HepG2 (cell line): ENCODE measurements around the gene PAPOLB. TPM values are rescaled to one million over a fixed set of nuclear protein-coding genes. Genes with fewer than 3 reads are reported as not detected.

Experiments used
- ARNT ChIP-seq: fragments of 450-650 bp; IDR thresholded peaks from 2 replicates; pipeline ENCODE4 v1.6.1; 2017
- BHLHE40 ChIP-seq: IDR thresholded peaks from 2 replicates; pipeline ENCODE4 v1.6.1; 2011; ENCODE audit warnings: low read length, improper control_type of control experiment
- CBX1 ChIP-seq: IDR thresholded peaks from one replicate; pipeline ENCODE4 v1.6.1; 2016; ENCODE audit warnings: antibody characterized with exemption, low read depth
- CBX5 ChIP-seq: sonication (generic); formaldehyde crosslinking; IDR thresholded peaks from 2 replicates; pipeline ENCODE4 v1.4.0; 2020; ENCODE audit warnings: missing genetic modification reagents, borderline replicate concordance
- CREB1 ChIP-seq, 2 experiments: fragments of 450-650 bp in 1 of 2; IDR thresholded peaks; 2 replicates each; pipeline ENCODE4 v1.6.1; 2016 to 2017; ENCODE audit warnings: control low read depth in 1 of 2, mild to moderate bottlenecking in 1 of 2, missing compliant biosample characterization in 1 of 2, missing genetic modification characterization in 1 of 2
- FOXA1 ChIP-seq, 2 experiments: fragments of 450-650 bp in 1 of 2; sonication (generic) in 1 of 2; formaldehyde crosslinking in 1 of 2; IDR thresholded peaks; 2 replicates each; pipeline versions ENCODE4 v1.4.0 to v1.6.1; 2016 to 2020; ENCODE audit warnings: missing genetic modification reagents in 1 of 2
- HES4 ChIP-seq: sonication (generic); formaldehyde crosslinking; IDR thresholded peaks from 2 replicates; pipeline ENCODE4 v1.9.0; 2021; ENCODE audit warnings: mild to moderate bottlenecking, missing genetic modification reagents, borderline replicate concordance
- MED13 ChIP-seq: sonication (generic); formaldehyde crosslinking; IDR thresholded peaks from 2 replicates; pipeline ENCODE4 v1.5.0; 2020; ENCODE audit warnings: missing genetic modification reagents
- NFYC ChIP-seq: IDR thresholded peaks from 2 replicates; pipeline ENCODE4 v1.6.1; 2016; ENCODE audit warnings: missing genetic modification reagents, missing compliant biosample characterization
- RBM39 ChIP-seq: fragments of 200-400 bp; formaldehyde crosslinking; IDR thresholded peaks from one replicate; pipeline ENCODE4 v1.6.1; 2018; ENCODE audit warnings: antibody characterized with exemption, mild to moderate bottlenecking, low read depth, low read length; ENCODE audit not compliant: poor library complexity, severe bottlenecking
- RFX5 ChIP-seq: IDR thresholded peaks from 2 replicates; pipeline ENCODE4 v1.6.1; 2011; ENCODE audit warnings: low read depth, low read length, improper control_type of control experiment
- ZBTB21 ChIP-seq: sonication (generic); formaldehyde crosslinking; IDR thresholded peaks from 2 replicates; pipeline ENCODE4 v1.4.0; 2020; ENCODE audit warnings: missing genetic modification reagents
- ZNF17 ChIP-seq: sonication (generic); formaldehyde crosslinking; IDR thresholded peaks from 2 replicates; pipeline ENCODE4 v1.5.0; 2020; ENCODE audit warnings: mild to moderate bottlenecking, missing genetic modification reagents
- ZNF317 ChIP-seq: sonication (generic); formaldehyde crosslinking; IDR thresholded peaks from 2 replicates; pipeline ENCODE4 v1.5.0; 2020; ENCODE audit warnings: mild to moderate bottlenecking, missing genetic modification reagents
- ZNF550 ChIP-seq: sonication (generic); formaldehyde crosslinking; IDR thresholded peaks from 2 replicates; pipeline ENCODE4 v1.4.0; 2020; ENCODE audit warnings: mild to moderate bottlenecking, missing genetic modification reagents, borderline replicate concordance
- ZNF558 ChIP-seq: sonication (generic); formaldehyde crosslinking; IDR thresholded peaks from 2 replicates; pipeline ENCODE4 v1.9.0; 2022; ENCODE audit warnings: mild to moderate bottlenecking, missing genetic modification reagents, borderline replicate concordance
- ZNF562 ChIP-seq: sonication (generic); formaldehyde crosslinking; IDR thresholded peaks from 2 replicates; pipeline ENCODE4 v1.8.0; 2022; ENCODE audit warnings: missing genetic modification reagents, borderline replicate concordance
- ZNF589 ChIP-seq: sonication (generic); formaldehyde crosslinking; conservative IDR thresholded peaks from 2 replicates; pipeline ENCODE4 v1.8.0; 2022; ENCODE audit warnings: mild to moderate bottlenecking, moderate library complexity, missing genetic modification reagents
- ZNF672 ChIP-seq: sonication (generic); formaldehyde crosslinking; IDR thresholded peaks from 2 replicates; pipeline ENCODE4 v1.8.1; 2022; ENCODE audit warnings: missing genetic modification reagents
- ZNF766 ChIP-seq: sonication (generic); formaldehyde crosslinking; IDR thresholded peaks from 2 replicates; pipeline ENCODE4 v1.5.0; 2020; ENCODE audit warnings: missing genetic modification reagents, borderline replicate concordance
- ZSCAN12 ChIP-seq: sonication (generic); formaldehyde crosslinking; IDR thresholded peaks from 2 replicates; pipeline ENCODE4 v1.9.0; 2021; ENCODE audit warnings: mild to moderate bottlenecking, missing genetic modification reagents
- ZSCAN21 ChIP-seq: sonication (generic); formaldehyde crosslinking; IDR thresholded peaks from 2 replicates; pipeline ENCODE4 v1.8.0; 2022; ENCODE audit warnings: mild to moderate bottlenecking, missing genetic modification reagents, moderate library complexity, borderline replicate concordance
- polyA plus RNA-seq, 8 experiments: library from polyadenylated mRNA; depleted of rRNA in 3 of 8; stranded (reverse) in 7 of 8; unstranded in 1 of 8; fragments of >200 nt; fragmentation: Illumina TruSeq in 4 of 8; extraction: Trizol in 4 of 8; gene quantifications; 2 replicates each; pipeline versions ENCODE4 v1.2.1 to v1.2.3, GENCODE V29; 2011 to 2016; ENCODE audit warnings: low read depth in 4 of 8, missing spikeins in 1 of 8, mixed read lengths in 1 of 8; ENCODE audit not compliant: insufficient read depth in 1 of 8
- total RNA-seq, 5 experiments: library from RNA; depleted of rRNA; stranded (reverse); fragments of >200 nt; fragmentation: Illumina TruSeq; extraction: Trizol; gene quantifications; 2 replicates each; pipeline ENCODE4 v1.2.3, GENCODE V29; 2016; ENCODE audit warnings: low read depth in 1 of 5
- TF ChIP-seq, protein P1 (sequence below): sonication (generic); formaldehyde crosslinking; IDR thresholded peaks from 2 replicates; pipeline ENCODE4 v1.5.1; 2020; ENCODE audit warnings: mild to moderate bottlenecking, missing genetic modification reagents, moderate library complexity
- TF ChIP-seq, protein P2 (sequence below): sonication (generic); formaldehyde crosslinking; IDR thresholded peaks from 2 replicates; pipeline ENCODE4 v1.4.0; 2020; ENCODE audit warnings: missing genetic modification reagents, borderline replicate concordance

PAPOLB gene
- total and polyA plus RNA-seq, 2 of the 13 experiments (the other 11 are each of a cell fraction or from before 2014, with no cell fraction given) = not detected

DNA sequence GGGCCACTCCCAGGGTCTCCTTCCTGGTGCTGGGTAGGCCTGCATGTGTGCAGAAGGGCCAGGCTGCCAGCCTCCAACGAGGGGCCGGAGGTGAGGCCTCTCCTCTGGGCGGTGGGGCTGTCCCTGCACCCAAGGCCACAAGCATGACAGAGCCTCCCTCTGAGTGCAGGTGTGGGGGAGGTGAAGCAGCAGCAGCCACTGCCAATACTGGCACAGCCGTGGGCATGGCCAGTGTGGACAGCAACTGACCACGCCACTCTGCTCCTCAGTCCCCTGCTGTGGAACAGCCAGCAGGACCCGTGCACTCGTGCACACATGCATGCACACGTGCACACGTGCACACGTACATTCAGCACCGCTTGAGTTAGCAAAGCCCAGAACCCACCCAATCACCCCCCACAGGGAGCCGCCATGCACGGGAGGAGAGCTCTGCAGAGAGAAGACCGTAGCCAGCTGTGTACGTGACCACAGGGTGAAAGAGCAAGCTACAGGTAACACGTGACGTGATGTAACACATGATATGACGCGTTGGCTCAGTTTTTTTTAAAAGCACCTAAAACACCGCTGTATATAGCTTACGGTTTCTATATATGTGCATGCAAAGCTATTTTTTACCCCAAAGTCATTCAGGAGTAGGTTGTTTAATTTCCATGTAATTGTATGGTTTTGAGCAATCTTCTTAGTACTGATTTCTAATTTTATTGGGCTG is 23.1 kb downstream of the PAPOLB start (continued):
- no peak for TF ChIP-seq RBM39
- peak; percentile 33; the same call in 1 of the 2 replicates for TF ChIP-seq ZBTB21 (CRISPR knock-in tag)
- TF ChIP-seq RFX5 = no peak
- no peak for TF ChIP-seq NFYC (CRISPR knock-in tag)
- TF ChIP-seq ZNF562 = no peak
- no peak for TF ChIP-seq ZSCAN12 (CRISPR knock-in tag)
- TF ChIP-seq FOXA1 (IDR thresholded peaks at IDR 0.05) = no peak
- no peak for TF ChIP-seq FOXA1 (CRISPR knock-in tag; IDR thresholded peaks at IDR 0.05)
- TF ChIP-seq MED13 (CRISPR knock-in tag) = no peak
- TF ChIP-seq ZNF589 (CRISPR knock-in tag) = no peak
- TF ChIP-seq, protein P1, sequence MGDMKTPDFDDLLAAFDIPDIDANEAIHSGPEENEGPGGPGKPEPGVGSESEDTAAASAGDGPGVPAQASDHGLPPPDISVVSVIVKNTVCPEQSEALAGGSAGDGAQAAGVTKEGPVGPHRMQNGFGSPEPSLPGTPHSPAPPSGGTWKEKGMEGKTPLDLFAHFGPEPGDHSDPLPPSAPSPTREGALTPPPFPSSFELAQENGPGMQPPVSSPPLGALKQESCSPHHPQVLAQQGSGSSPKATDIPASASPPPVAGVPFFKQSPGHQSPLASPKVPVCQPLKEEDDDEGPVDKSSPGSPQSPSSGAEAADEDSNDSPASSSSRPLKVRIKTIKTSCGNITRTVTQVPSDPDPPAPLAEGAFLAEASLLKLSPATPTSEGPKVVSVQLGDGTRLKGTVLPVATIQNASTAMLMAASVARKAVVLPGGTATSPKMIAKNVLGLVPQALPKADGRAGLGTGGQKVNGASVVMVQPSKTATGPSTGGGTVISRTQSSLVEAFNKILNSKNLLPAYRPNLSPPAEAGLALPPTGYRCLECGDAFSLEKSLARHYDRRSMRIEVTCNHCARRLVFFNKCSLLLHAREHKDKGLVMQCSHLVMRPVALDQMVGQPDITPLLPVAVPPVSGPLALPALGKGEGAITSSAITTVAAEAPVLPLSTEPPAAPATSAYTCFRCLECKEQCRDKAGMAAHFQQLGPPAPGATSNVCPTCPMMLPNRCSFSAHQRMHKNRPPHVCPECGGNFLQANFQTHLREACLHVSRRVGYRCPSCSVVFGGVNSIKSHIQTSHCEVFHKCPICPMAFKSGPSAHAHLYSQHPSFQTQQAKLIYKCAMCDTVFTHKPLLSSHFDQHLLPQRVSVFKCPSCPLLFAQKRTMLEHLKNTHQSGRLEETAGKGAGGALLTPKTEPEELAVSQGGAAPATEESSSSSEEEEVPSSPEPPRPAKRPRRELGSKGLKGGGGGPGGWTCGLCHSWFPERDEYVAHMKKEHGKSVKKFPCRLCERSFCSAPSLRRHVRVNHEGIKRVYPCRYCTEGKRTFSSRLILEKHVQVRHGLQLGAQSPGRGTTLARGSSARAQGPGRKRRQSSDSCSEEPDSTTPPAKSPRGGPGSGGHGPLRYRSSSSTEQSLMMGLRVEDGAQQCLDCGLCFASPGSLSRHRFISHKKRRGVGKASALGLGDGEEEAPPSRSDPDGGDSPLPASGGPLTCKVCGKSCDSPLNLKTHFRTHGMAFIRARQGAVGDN (CRISPR knock-in tag) = peak; percentile 32; the same call in 1 of the 2 replicates
- TF ChIP-seq ZNF672 (CRISPR knock-in tag) = no peak
- TF ChIP-seq ZNF317 (CRISPR knock-in tag) = no peak
- no peak for TF ChIP-seq CBX5 (CRISPR knock-in tag)
- no peak for TF ChIP-seq ZNF17 (CRISPR knock-in tag)
- TF ChIP-seq ZNF558 (CRISPR knock-in tag) = no peak
- no peak for TF ChIP-seq CBX1
- peak; percentile 59; the same call in 1 of the 2 replicates for TF ChIP-seq CREB1 (IDR thresholded peaks at IDR 0.05)
- no peak for TF ChIP-seq CREB1 (CRISPR knock-in tag; IDR thresholded peaks at IDR 0.05)
- no peak for TF ChIP-seq ARNT
- no peak for TF ChIP-seq ZNF550 (CRISPR knock-in tag)
- TF ChIP-seq ZSCAN21 (CRISPR knock-in tag) = no peak
- TF ChIP-seq HES4 (CRISPR knock-in tag) = no peak
- TF ChIP-seq ZNF766 (CRISPR knock-in tag) = no peak
- TF ChIP-seq BHLHE40 = peak; percentile 62
- TF ChIP-seq, protein P2, sequence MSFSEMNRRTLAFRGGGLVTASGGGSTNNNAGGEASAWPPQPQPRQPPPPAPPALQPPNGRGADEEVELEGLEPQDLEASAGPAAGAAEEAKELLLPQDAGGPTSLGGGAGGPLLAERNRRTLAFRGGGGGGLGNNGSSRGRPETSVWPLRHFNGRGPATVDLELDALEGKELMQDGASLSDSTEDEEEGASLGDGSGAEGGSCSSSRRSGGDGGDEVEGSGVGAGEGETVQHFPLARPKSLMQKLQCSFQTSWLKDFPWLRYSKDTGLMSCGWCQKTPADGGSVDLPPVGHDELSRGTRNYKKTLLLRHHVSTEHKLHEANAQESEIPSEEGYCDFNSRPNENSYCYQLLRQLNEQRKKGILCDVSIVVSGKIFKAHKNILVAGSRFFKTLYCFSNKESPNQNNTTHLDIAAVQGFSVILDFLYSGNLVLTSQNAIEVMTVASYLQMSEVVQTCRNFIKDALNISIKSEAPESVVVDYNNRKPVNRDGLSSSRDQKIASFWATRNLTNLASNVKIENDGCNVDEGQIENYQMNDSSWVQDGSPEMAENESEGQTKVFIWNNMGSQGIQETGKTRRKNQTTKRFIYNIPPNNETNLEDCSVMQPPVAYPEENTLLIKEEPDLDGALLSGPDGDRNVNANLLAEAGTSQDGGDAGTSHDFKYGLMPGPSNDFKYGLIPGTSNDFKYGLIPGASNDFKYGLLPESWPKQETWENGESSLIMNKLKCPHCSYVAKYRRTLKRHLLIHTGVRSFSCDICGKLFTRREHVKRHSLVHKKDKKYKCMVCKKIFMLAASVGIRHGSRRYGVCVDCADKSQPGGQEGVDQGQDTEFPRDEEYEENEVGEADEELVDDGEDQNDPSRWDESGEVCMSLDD (CRISPR knock-in tag) = no peak
